ENCODE data around the gene AHCYL2. TPM values are rescaled to one million over a fixed set of nuclear protein-coding genes. Genes with fewer than 3 reads are reported as not detected.

AHCYL2 gene
- total and polyA plus RNA-seq, 12 donors: 2.5 to 7.7 (median 5.6) TPM

- Histone ChIP-seq H3K4me1 (no peaks in the 10 kb centered on the region), H3K9me3 (no peaks in the 10 kb centered on the region), H3K4me3 (no peak overlapping the region), H3K27ac (no peak overlapping the region), H3K27me3 (no peaks in the 10 kb centered on the region), H3K36me3 (peaks cover 0 to 5% (median 0%) of the 10 kb centered on the region in 9 donors)
- intact Hi-C loops (cut with DNase I): no loop called here
- ATAC-seq (no peak), DNase-seq (no peak)
- no peak for TF ChIP-seq CTCF (IDR thresholded peaks at IDR 0.05)
- WGBS, 2 donors: 96 to 97% methylated on average over 4 of the region's 4 CpGs
These were observed 25.4 kb upstream of the AHCYL2 start for GRCh38 chr7:129199406-129199805.

- Histone ChIP-seq H3K36me3 (peaks cover 0 to 27% (median 0%) of the 10 kb centered on the region in 9 donors), H3K9me3 (no peaks in the 10 kb centered on the region), H3K27me3 (no peaks in the 10 kb centered on the region), H3K4me1 (no peaks in the 10 kb centered on the region), H3K27ac (no peak overlapping the region), H3K4me3 (no peak overlapping the region)
- intact Hi-C loops (cut with DNase I): no loop called here
- ATAC-seq (peak in 3 of 8 donors; percentile 44 to 67 (median 51)), DNase-seq (no peak)
- no peak for TF ChIP-seq CTCF (IDR thresholded peaks at IDR 0.05)
- 72 to 84% methylated on average over 8 of the region's 8 CpGs for WGBS, 2 donors
These were observed 22.6 kb upstream of the AHCYL2 start for GRCh38 chr7:129202058-129202777.

- Histone ChIP-seq H3K4me1 (no peaks in the 10 kb centered on the region), H3K9me3 (no peaks in the 10 kb centered on the region), H3K27ac (no peak overlapping the region), H3K4me3 (no peak overlapping the region), H3K36me3 (peaks cover 0 to 32% (median 0%) of the 10 kb centered on the region in 9 donors), H3K27me3 (no peaks in the 10 kb centered on the region)
- DNase-seq: no peak
- 82 to 88% methylated on average over 14 of the region's 14 CpGs for WGBS, 2 donors
- intact Hi-C loops (cut with DNase I): no loop called here
- no peak for TF ChIP-seq CTCF (IDR thresholded peaks at IDR 0.05)
- ATAC-seq: no peak
These were observed 21.6 kb upstream of the AHCYL2 start for GRCh38 chr7:129203050-129203741.

GRCh38 chr7:129205126-129205818 is 19.6 kb upstream of the AHCYL2 start:
- Histone ChIP-seq H3K9me3 (no peaks in the 10 kb centered on the region), H3K27ac (no peak overlapping the region), H3K4me3 (no peak overlapping the region), H3K36me3 (peaks cover 0 to 42% (median 0%) of the 10 kb centered on the region in 9 donors), H3K27me3 (no peaks in the 10 kb centered on the region), H3K4me1 (no peaks in the 10 kb centered on the region)
- ATAC-seq (peak in 1 of 8 donors; percentile 26), DNase-seq (no peak)
- 92 to 94% methylated on average over 29 of the region's 29 CpGs for WGBS, 2 donors
- TF ChIP-seq CTCF (IDR thresholded peaks at IDR 0.05): no peak
- intact Hi-C loops (cut with DNase I): loop anchor here in 5 of 10 donors (5.0 kb wide), 2 partner anchors 38 to 43 kb away; no protein-coding TSS in a partner anchor

Measured in heart right ventricle (tissue), 16 donors.